ENCODE results near the gene TCOF1.
A peak's percentile ranks its signal among the peaks of the same experiment; 100 is the strongest.
"Not testable (repeated sequence)": the region's sequence is repeated elsewhere in the genome, so short reads cannot be mapped to it uniquely, and the experiment has no call there.

TCOF1 gene

GRCh38 chr5:150412319-150413175 is 55.0 kb downstream of the TCOF1 start, which contains the start of gene CD74:
Gene CD74, minus strand, starts transcription at chr5:150412910. Its CDS starts 161 bp downstream, at chr5:150412749.
- TF ChIP-seq CTCF (IDR thresholded peaks at IDR 0.05; ENCODE audit: insufficient read depth, low read depth, low read length, missing control alignments): no peak
- peak within 1 kb of the TSS; percentile 74 for H3K4me3 ChIP-seq (ENCODE audit: low read depth, low read length)
- DNase-seq (ENCODE audit: low read depth): peak; percentile 99

GRCh38 chr5:150413176-150413901 is 55.8 kb downstream of the TCOF1 start:
- TF ChIP-seq CTCF (IDR thresholded peaks at IDR 0.05; ENCODE audit: insufficient read depth, low read depth, low read length, missing control alignments): no peak
- peak overlapping the region; percentile 36 for H3K4me3 ChIP-seq (ENCODE audit: low read depth, low read length)

GRCh38 chr5:150413902-150414790 is 56.6 kb downstream of the TCOF1 start:
- peak; percentile 49 for DNase-seq (ENCODE audit: low read depth)
- peak overlapping the region; percentile 36 for H3K4me3 ChIP-seq (ENCODE audit: low read depth, low read length)

More at GRCh38 chr5:150413176-150413901, 55.8 kb downstream of the TCOF1 start:
- DNase-seq (ENCODE audit: low read depth): no peak

- TF ChIP-seq CTCF (IDR thresholded peaks at IDR 0.05; ENCODE audit: insufficient read depth, low read depth, low read length, missing control alignments): no peak
- H3K4me3 ChIP-seq (ENCODE audit: low read depth, low read length): no peak overlapping the region
- no peak for DNase-seq (ENCODE audit: low read depth)
Measured at GRCh38 chr5:150419630-150420270, 62.3 kb downstream of the TCOF1 start.

GRCh38 chr5:150422075-150422474 is 64.6 kb downstream of the TCOF1 start:
- DNase-seq (ENCODE audit: low read depth): no peak
- TF ChIP-seq CTCF (IDR thresholded peaks at IDR 0.05; ENCODE audit: insufficient read depth, low read depth, low read length, missing control alignments): no peak
- H3K4me3 ChIP-seq (ENCODE audit: low read depth, low read length): no peak overlapping the region

- H3K4me3 ChIP-seq (ENCODE audit: low read depth, low read length): no peak overlapping the region
- no peak for TF ChIP-seq CTCF (IDR thresholded peaks at IDR 0.05; ENCODE audit: insufficient read depth, low read depth, low read length, missing control alignments)
- DNase-seq (ENCODE audit: low read depth): no peak
Measured at GRCh38 chr5:150422758-150423157, 65.3 kb downstream of the TCOF1 start.

- not testable (repeated sequence) for DNase-seq (ENCODE audit: low read depth); H3K4me3 ChIP-seq (ENCODE audit: low read depth, low read length)
Measured at GRCh38 chr5:150426165-150426564, 68.7 kb downstream of the TCOF1 start.
